Smooth muscle cell (in vitro differentiated cells): Measurements from ENCODE around the gene CDC20. TPM values are rescaled to one million over a fixed set of nuclear protein-coding genes. Genes with fewer than 3 reads are reported as not detected.

Experiments
- DNase-seq: peaks from one replicate; lab custom pipeline; 2025; ENCODE audit not compliant: unreplicated experiment; lab: John Stamatoyannopoulos, UW
- H2AFZ ChIP-seq: fragments of 200-600 bp; sonication (generic); 2 replicates; pipeline ENCODE4 v1.6.0; 2016; ENCODE audit warnings: antibody characterized with exemption, low read depth, mild to moderate bottlenecking
- H3F3A ChIP-seq: fragments of 200-600 bp; sonication (generic); 2 replicates; pipeline ENCODE4 v1.6.0; 2017; ENCODE audit warnings: antibody characterized with exemption, low read depth
- H3K27ac ChIP-seq: fragments of 200-600 bp; sonication (generic); 2 replicates; pipeline ENCODE4 v1.5.1; 2016; ENCODE audit warnings: low read depth, mild to moderate bottlenecking
- H3K27me3 ChIP-seq: fragments of 200-600 bp; sonication (generic); 2 replicates; pipeline ENCODE4 v1.6.1; 2016; ENCODE audit warnings: low read depth, mild to moderate bottlenecking
- H3K36me3 ChIP-seq: fragments of 200-600 bp; sonication (generic); 2 replicates; pipeline ENCODE4 v1.5.1; 2016; ENCODE audit warnings: low read depth
- H3K4me1 ChIP-seq: fragments of 200-600 bp; sonication (generic); 2 replicates; pipeline ENCODE4 v1.5.1; 2016; ENCODE audit warnings: low read depth
- H3K4me2 ChIP-seq: fragments of 200-600 bp; sonication (generic); 2 replicates; pipeline ENCODE4 v1.6.0; 2016; ENCODE audit warnings: mild to moderate bottlenecking
- H3K4me3 ChIP-seq: fragments of 200-600 bp; sonication (generic); 2 replicates; pipeline ENCODE4 v1.5.1; 2016; ENCODE audit warnings: mild to moderate bottlenecking
- H3K79me2 ChIP-seq: fragments of 200-600 bp; sonication (generic); 2 replicates; pipeline ENCODE4 v1.6.0; 2016; ENCODE audit warnings: low read depth, mild to moderate bottlenecking
- H3K9ac ChIP-seq: fragments of 200-600 bp; sonication (generic); 2 replicates; pipeline ENCODE4 v1.6.0; 2016; ENCODE audit warnings: low read depth
- H3K9me3 ChIP-seq: fragments of 200-600 bp; sonication (generic); replicated peaks from 2 replicates; pipeline ENCODE4 v1.5.1; 2016; ENCODE audit warnings: low read depth
- H4K20me1 ChIP-seq: fragments of 200-600 bp; sonication (generic); 2 replicates; pipeline ENCODE4 v1.6.0; 2016; ENCODE audit warnings: low read depth
- CTCF ChIP-seq: fragments of 200-600 bp; sonication (generic); IDR thresholded peaks from 2 replicates; pipeline ENCODE4 v1.5.1; 2017; ENCODE audit warnings: borderline replicate concordance, mild to moderate bottlenecking, antibody characterized with exemption; ENCODE audit not compliant: insufficient read depth, poor library complexity, severe bottlenecking
- WGBS: methylation state at CpG from one replicate; pipeline ENCODE4 v1.1.7; 2016; ENCODE audit warnings: low lambda C conversion rate; 5-methylcytosine and 5-hydroxymethylcytosine counted together
- polyA plus RNA-seq: library from polyadenylated mRNA; unstranded; fragments of >200 nt; fragmentation: Nextera tagmentation; extraction: Ambion mirVana; gene quantifications from 2 replicates; pipeline ENCODE4 v1.2.1, GENCODE V29; 2016
- total RNA-seq: library from RNA; depleted of rRNA; stranded (reverse); fragments of >200 nt; gene quantifications from 2 replicates; pipeline ENCODE4 v1.2.3, GENCODE V29; 2014

Gene CDC20
- total and polyA plus RNA-seq, 2 experiments from 2014 or later, result 17.4 to 18.7 TPM

GRCh38 chr1:43315481-43315880 is 43.3 kb upstream of the CDC20 start:
- Histone ChIP-seq H3K27me3 (no peaks in the 10 kb centered on the region), H3K9ac (no peak overlapping the region), H3K4me2 (no peak overlapping the region), H3K9me3 (no peaks in the 10 kb centered on the region), H3K4me3 (no peak overlapping the region), H2AFZ (no peak overlapping the region), H3K27ac (no peak overlapping the region), H3K36me3 (no peaks in the 10 kb centered on the region), H3K79me2 (no peaks in the 10 kb centered on the region), H3K4me1 (no peaks in the 10 kb centered on the region), H4K20me1 (no peaks in the 10 kb centered on the region), H3F3A (no peaks in the 10 kb centered on the region)
- WGBS, result 95% methylated on average over 3 of the region's 3 CpGs
- no peak for DNase-seq
- no peak for TF ChIP-seq CTCF

GRCh38 chr1:43315963-43316737 is 42.6 kb upstream of the CDC20 start:
- no peak for DNase-seq
- 95% methylated on average over 10 of the region's 10 CpGs for WGBS

GRCh38 chr1:43316738-43317520 is 41.9 kb upstream of the CDC20 start:
- no peaks in the 10 kb centered on the region for H3K79me2 ChIP-seq
- DNase-seq, result no peak
- no peak overlapping the region for H3K4me2 ChIP-seq
- no peaks in the 10 kb centered on the region for H3K4me1 ChIP-seq
- H3K27me3 ChIP-seq, result no peaks in the 10 kb centered on the region
- H3K9ac ChIP-seq, result no peak overlapping the region
- no peaks in the 10 kb centered on the region for H3K9me3 ChIP-seq
- H4K20me1 ChIP-seq, result no peaks in the 10 kb centered on the region
- H2AFZ ChIP-seq, result no peak overlapping the region
- H3K4me3 ChIP-seq, result no peak overlapping the region
- H3F3A ChIP-seq, result no peaks in the 10 kb centered on the region
- H3K36me3 ChIP-seq, result no peaks in the 10 kb centered on the region
- no peak overlapping the region for H3K27ac ChIP-seq
- 91% methylated on average over 16 of the region's 16 CpGs for WGBS
- TF ChIP-seq CTCF, result peak; percentile 14

More at GRCh38 chr1:43315963-43316737, 42.6 kb upstream of the CDC20 start:
- H3K4me1 ChIP-seq, result no peaks in the 10 kb centered on the region
- H3K27ac ChIP-seq, result no peak overlapping the region
- H3K9me3 ChIP-seq, result no peaks in the 10 kb centered on the region
- no peaks in the 10 kb centered on the region for H3F3A ChIP-seq
- TF ChIP-seq CTCF, result no peak
- no peaks in the 10 kb centered on the region for H3K36me3 ChIP-seq
- H3K27me3 ChIP-seq, result no peaks in the 10 kb centered on the region
- no peaks in the 10 kb centered on the region for H4K20me1 ChIP-seq
- no peak overlapping the region for H3K4me3 ChIP-seq
- no peak overlapping the region for H2AFZ ChIP-seq
- H3K79me2 ChIP-seq, result no peaks in the 10 kb centered on the region
- H3K9ac ChIP-seq, result no peak overlapping the region
- no peak overlapping the region for H3K4me2 ChIP-seq
